DLD1 (cell line): ENCODE data around the gene MTIF3.

ENCODE experiments used
- in situ Hi-C: cut with HindIII; loops from 2 replicates; pipeline ENCODE4 v1.10.0; 2017; ENCODE audit warnings: low sequenced_read_pairs

Gene MTIF3

DNA sequence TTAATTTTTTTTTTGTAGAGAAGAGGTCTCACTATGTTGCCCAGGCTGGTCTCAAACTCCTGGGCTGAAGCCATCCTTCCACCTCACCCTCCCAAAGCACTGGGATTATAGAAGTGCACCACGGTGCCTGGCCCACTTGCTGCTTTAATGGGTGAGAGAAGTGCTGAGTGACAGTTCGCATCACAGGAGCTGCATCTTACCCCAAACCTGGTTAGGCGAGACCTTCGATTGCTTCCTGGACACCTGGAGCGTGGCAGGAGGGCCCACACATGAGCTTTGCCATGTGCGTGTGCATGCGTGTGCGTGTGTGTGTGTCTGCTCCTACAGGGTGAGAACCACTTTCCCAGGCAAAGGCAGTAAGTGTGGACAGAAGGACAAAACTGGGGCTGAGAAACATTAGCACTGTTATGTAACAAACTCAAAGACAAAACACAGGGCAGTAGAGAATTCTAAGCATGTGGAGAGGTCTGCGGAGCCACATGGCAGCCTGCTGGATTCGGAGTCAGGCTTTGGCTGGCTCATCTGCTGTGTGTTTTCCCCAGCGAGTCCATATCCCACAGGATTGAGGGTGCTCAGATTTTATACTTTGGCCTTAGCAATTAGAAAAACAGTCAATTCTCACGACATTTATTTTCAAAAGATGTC, 11.7 kb upstream of the MTIF3 start:
- in situ Hi-C loops = no loop called here

DNA sequence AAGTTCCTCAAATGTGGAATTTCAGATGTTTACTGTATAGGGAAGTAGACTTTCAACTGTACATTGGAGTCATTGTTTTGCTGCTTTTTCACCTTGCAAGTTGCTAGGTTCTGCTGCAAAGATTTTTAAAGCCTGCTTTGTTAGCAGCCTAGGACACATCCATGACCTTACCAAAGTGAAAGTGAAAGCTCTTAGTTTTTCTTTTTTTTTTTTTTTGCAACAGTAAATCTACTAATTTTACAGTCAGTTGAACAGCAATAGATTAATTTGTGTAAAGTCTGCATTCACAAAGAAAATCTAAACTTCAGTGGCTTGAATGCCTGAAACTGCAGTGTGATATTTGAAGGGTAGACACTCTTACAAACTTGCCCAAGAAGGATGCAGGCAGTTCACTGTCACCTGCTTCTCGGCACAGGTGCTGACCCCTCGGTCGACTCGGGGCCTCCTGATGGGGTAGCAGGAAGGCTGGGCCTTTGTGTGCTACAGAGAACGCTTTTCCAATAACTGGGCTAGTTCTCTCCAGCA, 5.0 kb upstream of the MTIF3 start:
- in situ Hi-C loops = no loop called here

- in situ Hi-C loops = no loop called here
Observed at GRCh38 chr13:27450921-27451471, 632 bp upstream of the MTIF3 start.

GRCh38 chr13:27449081-27449603, 1.2 kb downstream of the MTIF3 start:
- in situ Hi-C loops = no loop called here

DNA sequence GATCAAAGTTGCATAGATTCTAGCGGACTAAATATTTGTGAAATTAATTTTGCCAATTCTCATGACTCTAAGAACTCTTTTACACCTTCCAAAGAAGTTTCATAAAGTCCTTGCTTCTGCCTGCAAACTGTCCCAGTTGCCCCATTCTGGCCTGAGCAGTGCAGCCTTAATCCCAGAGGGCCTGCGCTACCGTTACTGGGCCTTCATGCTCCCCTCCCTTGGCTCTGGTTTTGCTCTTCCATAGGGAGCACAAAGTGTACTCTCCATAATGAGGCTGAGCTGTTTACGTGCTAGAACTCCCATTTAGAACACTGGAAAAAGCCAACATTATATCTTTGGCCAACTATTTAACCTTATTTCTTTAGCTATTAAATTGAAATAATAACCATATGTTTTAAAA, 2.1 kb downstream of the MTIF3 start:
- in situ Hi-C loops = no loop called here

DNA sequence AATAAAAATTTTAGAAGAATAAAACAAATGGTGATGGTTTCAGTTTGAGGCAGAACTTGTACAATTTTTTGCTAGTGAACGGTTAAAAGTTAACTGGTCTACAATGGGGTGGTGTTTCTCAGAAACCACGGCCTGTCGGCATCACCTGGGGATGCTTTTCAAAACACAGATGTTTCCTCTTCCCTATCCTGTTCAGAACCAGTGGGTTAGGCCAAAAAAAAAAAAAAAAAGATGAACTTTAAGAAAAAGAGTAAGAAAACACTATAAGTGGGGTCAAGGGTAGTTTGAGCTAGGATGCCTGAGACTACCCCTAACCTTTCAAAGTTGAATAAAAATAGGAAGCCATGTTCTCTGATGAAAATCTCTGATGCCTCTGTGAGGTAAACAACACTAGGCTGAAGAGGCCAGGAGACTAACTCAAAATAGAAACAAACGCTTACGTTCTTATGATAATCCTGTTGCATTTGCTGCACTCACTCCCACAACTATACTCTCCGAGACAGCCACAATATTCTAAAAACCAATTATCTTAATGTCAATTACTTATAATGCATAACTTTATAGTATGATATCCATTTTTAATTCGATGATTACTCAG, 3.3 kb downstream of the MTIF3 start:
- in situ Hi-C loops = no loop called here

DNA sequence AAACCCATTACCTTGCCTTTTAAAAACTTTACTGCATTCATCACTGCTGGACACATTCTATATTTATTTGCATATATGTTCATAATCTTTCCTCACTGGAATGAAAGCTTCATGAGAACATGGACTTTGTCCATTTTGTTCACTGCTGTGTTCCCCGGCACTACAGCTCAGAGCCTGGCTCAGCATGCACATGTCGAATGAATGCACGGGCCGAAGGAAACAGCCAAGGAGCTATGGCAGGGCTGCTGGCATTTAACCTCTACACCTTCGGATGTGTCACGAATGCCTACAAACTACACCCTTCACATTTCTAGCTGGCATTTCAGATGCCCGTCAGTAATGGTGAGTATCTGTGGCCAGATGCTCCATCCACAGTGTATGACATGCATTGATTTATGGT, 7.6 kb downstream of the MTIF3 start:
- in situ Hi-C loops = no loop called here

- in situ Hi-C loops = no loop called here
Observed at GRCh38 chr13:27442071-27442647, 8.2 kb downstream of the MTIF3 start.

GRCh38 chr13:27440408-27440807, 10.0 kb downstream of the MTIF3 start:
- in situ Hi-C loops = no loop called here

DNA sequence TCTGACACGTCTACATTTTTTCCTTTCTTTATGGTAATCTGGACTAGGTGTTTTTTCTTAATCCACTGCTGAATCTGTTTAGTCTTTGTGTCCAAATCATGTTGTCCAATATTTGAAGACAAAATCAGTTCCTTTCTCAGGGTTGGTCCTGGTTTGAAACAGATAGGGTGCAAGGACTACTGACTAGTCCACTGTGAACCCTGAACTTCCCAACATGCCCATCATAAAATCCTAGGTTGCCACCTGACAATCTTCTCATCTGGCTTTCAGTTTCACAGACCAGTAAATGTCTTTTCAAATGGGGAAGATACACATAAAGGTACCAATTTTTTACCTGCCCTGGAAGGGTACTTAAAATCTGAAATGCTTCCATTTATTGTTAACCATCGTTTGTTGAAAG, 13.2 kb downstream of the MTIF3 start:
- in situ Hi-C loops = no loop called here

GRCh38 chr13:27432611-27433210, 17.7 kb downstream of the MTIF3 start:
- in situ Hi-C loops = no loop called here

GRCh38 chr13:27432180-27432579, 18.2 kb downstream of the MTIF3 start:
- in situ Hi-C loops = no loop called here

- in situ Hi-C loops = no loop called here
Observed at GRCh38 chr13:27428160-27428559, 22.2 kb downstream of the MTIF3 start.

DNA sequence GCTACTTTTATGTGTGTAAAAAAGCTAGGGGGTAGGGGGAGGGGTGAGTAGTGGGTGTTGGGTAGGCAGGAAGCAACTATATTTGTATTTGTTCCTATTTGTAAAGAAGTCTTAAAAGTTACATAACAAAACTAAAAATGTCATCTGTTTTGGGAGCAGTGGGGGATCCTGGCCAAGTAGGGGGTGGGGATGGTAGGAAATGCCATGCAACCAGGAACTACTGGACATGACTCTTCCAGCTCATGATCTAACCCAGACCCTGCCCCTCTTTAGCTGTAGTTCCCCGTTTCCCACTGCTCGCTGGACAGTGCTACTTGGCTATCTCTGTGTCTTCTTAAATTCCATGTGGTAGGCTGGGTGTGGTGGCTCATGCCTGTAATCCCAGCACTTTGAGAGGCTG, 22.7 kb downstream of the MTIF3 start:
- in situ Hi-C loops = no loop called here

DNA sequence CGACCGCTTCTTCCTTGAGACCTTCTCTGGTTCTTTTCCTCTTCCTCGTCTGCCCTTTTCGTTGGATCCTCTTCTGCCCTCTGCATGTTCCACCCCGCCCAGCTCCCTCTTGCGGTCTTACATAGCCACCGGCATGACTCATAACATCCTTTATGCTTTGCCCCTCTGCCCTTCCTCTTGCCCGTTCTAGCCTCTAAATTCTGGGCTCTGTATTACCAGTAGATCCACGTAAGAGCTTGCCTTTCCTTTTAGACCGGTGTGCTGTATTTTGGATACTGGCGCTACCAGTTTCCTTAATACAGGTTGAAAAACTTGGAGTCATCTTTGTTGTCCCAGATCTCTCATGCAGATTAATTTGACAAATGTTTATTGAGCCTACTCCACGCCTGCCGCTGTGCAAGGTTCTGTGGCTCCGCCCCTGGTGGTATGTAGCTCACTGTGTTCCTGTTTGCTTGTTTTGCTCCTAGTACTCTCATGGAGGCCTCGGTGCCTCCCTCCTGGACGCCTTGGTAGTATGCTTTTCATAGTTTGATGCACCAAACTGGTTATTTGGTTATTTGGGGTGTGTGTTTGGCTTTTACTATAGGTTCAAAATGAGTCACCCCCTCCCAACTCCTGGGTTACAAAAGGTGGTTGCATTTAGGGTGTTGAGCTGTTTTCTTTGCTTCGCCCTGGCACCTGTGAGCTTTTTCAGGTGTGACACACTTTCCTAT, 24.3 kb downstream of the MTIF3 start:
- in situ Hi-C loops = no loop called here

- in situ Hi-C loops = no loop called here
Observed at GRCh38 chr13:27425158-27425917, 25.0 kb downstream of the MTIF3 start.

DNA sequence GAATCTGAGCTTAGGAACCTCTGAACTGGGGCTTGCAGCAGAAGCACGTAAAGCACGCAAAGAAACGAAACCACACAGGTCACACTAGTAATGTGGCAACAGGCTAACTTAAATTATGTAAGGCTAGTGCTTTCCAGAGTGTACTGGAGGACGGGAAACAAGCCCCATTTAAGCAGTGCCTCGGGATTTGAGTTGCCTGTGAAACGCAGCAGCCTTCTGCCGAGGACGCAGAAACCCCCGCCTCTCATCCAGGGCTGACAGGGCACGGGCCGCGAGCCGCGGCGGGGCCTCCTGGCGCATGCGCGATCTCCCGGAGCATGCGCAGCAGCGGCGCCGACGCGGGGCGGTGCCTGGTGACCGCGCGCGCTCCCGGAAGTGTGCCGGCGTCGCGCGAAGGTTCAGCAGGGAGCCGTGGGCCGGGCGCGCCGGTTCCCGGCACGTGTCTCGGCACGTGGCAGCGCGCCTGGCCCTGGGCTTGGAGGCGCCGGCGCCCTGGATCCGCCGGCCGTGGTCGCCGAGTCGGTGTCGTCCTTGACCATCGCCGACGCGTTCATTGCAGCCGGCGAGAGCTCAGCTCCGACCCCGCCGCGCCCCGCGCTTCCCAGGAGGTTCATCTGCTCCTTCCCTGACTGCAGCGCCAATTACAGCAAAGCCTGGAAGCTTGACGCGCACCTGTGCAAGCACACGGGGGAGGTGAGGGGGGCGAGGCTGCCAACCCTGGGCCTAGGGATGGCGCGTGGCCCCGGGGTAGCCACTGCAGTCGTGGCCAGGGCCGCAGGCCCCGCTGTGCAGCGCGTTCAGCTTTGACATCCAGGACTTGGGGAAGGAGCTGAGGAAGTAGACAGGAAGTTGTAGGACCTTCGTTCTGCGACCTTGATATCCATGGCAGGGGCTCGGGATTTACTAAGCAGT, 25.9 kb downstream of the MTIF3 start, which contains the start of gene GTF3A:
Gene GTF3A, plus strand, starts transcription at position 374 of the 912 bp plus-strand sequence.
- in situ Hi-C loops = loop anchor here (25.0 kb wide), 1 partner anchor 538 kb away; the partner anchor contains the start of gene CDX2

DNA sequence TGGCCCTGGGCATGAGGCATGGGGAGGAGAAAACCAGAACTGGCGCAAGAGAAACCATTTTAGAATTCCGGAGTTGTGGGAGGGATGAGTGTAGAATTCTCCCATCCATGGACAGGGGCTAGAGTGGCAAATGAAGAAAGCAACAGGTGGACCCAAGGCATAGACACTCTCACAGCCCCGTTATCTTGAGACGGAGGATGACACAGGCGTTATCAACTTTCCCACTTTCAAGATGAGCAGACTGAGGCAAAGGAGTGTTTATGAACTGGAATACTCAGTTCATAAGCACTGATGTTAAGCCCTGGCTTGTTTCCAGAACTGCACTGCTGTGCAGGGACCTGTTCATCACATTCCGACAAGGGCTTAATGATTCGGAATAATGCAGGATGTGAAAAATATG, 27.0 kb downstream of the MTIF3 start:
- in situ Hi-C loops = loop anchor here (25.0 kb wide), 1 partner anchor 539 kb away; the partner anchor contains the start of gene CDX2
